Keratinocyte (primary cell): ENCODE measurements around the gene ALG6.

Experiments
- CTCF ChIP-seq, 3 experiments: IDR thresholded peaks in 1 of 3; conservative IDR thresholded peaks in 1 of 3; optimal IDR thresholded peaks in 1 of 3; 2 replicates in 2 of 3; 3 replicates in 1 of 3; pipeline versions ENCODE3 to v1.5.1; 2011; ENCODE audit warnings: low read length in 3 of 3, mild to moderate bottlenecking in 3 of 3, moderate library complexity in 2 of 3, control low read depth in 1 of 3, inconsistent platforms in 1 of 3; ENCODE audit not compliant: insufficient read depth in 2 of 3; ENCODE audit errors: extremely low read depth in 1 of 3
- EZH2 ChIP-seq: IDR thresholded peaks from one replicate; pipeline ENCODE4 v1.6.1; 2012; ENCODE audit warnings: inconsistent platforms, mild to moderate bottlenecking, low read length, moderate library complexity

- no peak for TF ChIP-seq EZH2
- TF ChIP-seq CTCF (optimal IDR thresholded peaks at IDR 0.05 in 1 of 3, IDR thresholded peaks at IDR 0.05 in 1 of 3, conservative IDR thresholded peaks at IDR 0.05 in 1 of 3; ENCODE audit: extremely low read depth in 1 of 3, insufficient read depth in 2 of 3, low read length in 3 of 3), result no peak
Measured at GRCh38 chr1:63321785-63322113, 45.7 kb upstream of the ALG6 start.
